Erythroblast (primary cell): ENCODE results near the gene BMERB1.
A peak's percentile ranks its signal among the peaks of the same experiment; 100 is the strongest.
"Not testable (repeated sequence)": the region's sequence is repeated elsewhere in the genome, so short reads cannot be mapped to it uniquely, and the experiment has no call there.

Experiments used
- DNase-seq, 2 experiments: peaks; one replicate each; lab custom pipeline; 2025; lab: John Stamatoyannopoulos, UW
- GATA1 ChIP-seq: IDR thresholded peaks from 2 replicates; pipeline ENCODE4 v1.6.1; 2011; ENCODE audit warnings: low read depth, mild to moderate bottlenecking, control low read depth, low read length, moderate library complexity
- POLR2A ChIP-seq: IDR thresholded peaks from 2 replicates; pipeline ENCODE4 v1.6.1; 2011; ENCODE audit warnings: mild to moderate bottlenecking, low read length

Gene BMERB1

DNA sequence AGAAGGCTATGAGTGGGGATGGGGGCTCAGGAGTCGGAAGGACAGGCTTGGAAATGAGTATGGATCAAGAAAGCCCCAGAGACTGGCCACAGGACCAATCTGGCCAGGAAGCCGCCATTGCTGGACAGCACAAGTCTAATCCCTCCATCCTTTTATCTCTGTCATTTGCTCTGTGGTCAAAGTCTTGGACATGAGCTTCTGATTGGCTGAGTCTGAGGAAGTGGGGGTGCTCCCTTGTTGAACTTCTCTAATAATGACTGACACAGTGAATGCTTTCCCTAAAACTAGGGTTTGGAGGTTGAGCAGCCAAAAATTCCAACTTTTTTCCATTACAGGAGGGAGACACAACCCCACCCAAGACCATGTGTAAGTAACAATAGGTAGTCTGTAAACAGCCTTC is 111.2 kb downstream of the BMERB1 start:
- no peak for TF ChIP-seq GATA1
- no peak for DNase-seq

DNA sequence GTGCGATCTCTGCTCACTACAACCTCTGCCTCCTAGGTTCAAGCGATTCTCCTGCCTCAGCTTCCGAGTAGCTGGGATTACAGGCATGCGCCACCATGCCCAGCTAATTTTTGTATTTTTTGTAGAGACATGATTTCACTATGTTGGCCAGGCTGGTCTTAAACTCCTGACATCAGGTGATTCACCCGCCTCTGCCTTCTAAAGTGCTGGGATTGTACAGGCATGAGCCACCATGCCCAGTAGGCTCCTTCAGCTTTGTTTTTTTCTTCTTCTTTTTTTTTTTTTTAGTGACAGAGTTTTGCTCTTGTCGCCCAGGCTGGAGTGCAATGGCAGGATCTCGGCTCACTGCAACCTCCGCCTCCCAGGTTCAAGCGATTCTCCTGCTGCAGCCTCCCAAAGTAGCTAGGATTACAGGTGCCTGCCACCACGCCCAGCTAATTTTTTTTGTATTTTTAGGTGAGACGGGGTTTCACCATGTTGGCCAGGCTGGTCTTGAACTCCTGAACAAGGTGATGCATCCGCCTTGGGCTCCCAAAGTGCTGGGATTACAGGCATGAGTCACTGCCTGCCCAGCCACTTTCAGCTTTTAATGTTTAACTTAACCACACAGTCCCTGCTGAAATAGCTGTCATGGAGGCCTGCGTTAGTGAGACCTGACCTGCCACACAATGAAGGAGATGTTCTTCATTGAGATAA is 112.8 kb downstream of the BMERB1 start:
- DNase-seq, result not testable (repeated sequence)

DNA sequence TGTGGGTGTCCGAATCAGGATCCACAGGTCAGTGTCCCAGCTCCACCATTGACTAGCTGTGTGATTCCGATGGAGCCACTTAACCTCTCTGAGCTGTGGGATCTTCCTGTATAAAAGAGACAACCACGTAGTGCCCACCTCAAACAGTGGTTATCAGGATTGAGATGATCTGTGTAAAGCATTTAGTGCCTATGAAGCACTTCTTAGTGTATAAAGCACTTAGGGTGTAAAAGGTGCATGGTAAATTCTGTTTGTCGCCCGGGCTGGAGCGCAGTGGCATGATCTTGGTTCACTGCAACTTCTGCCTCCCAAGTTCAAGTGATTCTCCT is 113.3 kb downstream of the BMERB1 start:
- TF ChIP-seq POLR2A (no peak), GATA1 (no peak)
- no peak for DNase-seq

DNA sequence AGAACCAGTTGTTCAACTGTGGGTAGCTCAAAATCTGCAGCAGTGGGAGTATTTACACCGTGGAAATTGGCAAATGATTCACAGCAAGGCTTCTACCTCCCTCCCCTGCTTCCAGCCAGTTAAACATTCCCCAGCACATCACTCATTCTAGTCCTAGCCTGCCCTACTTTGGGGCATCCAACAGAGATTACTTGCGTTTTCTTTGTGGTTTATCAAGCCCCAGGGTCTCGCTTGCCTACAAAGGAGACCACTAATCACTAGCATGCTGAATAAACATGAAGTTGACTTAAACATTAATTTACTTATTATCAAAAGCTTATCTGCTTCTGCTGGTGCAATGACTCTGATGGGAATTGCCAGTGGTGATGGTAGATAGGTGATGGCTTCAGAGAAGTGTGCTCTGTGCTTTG is 114.1 kb downstream of the BMERB1 start:
- TF ChIP-seq GATA1, result no peak
- DNase-seq, result peak; percentile 14 to 35

DNA sequence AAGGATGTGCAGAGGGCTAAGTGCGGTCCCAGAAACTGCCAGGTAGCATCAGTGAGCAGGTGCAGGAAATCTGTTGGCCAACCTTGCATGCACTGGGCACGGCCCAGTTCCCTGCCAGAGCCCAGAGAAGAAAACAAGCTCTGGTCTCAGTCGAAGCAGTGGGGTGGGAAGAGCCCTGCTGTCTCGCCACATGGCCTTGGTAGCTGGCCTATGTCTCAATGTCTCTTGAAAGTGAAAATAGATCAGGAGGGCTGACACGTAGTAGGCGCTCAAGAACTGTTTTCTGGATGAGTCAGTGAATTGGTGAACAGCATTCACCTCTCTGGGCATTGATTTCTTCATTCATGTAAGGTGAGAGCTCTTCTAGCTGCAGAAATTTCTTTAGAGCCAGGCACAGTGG is 118.1 kb downstream of the BMERB1 start:
- no peak for DNase-seq
- TF ChIP-seq GATA1 (no peak), POLR2A (no peak)

DNA sequence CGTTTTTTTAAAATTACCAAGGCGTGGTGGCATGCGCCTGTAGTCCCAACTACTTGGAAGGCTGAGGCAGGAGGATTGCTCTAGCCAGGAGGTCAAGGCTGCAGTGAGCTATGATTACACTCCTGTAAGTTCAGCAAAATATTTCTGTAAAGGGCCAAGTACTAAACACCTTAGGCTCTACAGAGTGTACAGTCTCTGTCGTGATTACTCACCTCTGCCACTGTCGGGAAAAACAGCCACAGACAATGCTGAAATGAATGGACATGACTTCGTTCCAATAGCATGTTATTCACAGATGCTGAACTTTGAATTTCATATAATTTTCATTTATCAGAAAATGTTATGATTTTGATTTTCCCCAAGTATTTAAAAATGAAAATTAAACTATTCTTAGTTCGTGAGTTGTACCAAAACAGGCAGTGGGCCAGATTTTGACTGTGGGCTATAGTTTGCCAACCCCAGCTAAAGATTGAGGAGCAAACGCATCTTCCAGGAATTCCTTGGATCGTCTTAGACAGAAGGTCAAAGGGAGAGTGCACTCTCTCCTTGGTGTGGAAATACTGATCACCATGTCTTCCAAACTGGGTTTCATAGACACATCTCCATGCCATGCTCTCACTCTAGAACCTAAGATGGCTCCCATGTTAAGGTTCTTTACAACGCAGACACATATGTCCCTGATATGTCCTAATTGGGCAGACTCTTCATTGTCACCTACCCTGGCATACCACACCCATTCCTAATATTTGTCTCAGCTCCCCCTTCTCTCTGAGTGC is 119.1 kb downstream of the BMERB1 start:
- no peak for TF ChIP-seq POLR2A
- no peak for TF ChIP-seq GATA1
- no peak for DNase-seq

DNA sequence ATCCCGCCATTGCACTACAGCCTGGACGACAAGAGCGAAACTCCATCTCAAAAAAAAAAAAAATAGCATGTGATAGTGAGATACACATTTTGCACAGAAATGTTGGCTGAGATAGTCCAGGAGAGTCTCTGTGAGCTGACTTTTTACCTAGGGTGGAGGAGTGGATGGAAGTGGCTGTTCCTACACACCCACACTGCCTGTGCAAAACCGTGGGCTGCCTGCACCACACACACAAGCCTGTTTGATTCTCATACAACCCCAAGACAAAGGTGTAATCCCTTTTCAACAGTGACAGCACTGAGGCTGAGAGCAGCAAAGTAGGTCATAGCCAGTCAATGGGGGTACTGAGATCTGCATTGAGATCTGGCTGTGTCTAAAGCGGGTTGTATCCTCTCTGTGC is 121.7 kb downstream of the BMERB1 start:
- no peak for DNase-seq
- TF ChIP-seq GATA1 (no peak), POLR2A (no peak)

DNA sequence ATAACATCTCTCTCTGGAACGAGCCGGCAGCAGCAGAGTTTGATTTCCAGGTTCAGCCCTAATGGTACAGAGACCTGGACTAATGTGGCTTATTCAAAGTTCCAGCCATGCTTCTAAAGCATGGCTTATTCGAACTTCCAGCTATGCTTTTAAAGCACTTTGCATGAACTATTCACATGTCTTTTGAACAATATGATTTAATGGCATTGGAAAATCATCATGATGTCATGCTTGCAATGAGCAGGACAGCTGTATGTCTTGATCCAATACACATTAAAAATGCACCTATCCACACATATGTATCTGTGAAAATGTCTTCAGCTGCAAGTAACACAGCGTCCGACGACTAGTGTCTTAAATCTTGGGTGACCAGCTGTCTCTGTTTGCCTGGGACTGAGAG is 122.9 kb downstream of the BMERB1 start:
- no peak for TF ChIP-seq POLR2A
- no peak for TF ChIP-seq GATA1
- DNase-seq, result no peak

DNA sequence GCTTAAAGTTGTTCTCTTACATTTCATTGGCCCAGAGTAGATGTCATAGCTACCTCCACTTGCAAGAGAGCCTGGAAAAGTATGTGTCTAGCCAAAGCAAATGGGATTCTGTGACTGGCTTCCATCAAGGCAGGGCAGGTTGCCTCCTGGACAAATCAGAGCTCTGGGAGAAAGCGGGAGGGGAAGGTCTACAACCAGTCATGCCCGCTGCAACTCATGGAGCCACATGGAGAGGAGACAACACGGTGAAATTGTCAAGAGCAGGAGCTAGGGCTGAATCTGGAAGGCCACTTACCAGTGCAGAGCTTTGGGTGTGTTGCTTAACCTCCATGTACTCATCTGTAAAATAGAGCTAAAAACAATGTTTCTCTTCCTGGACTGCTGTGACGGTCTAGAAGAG is 124.8 kb downstream of the BMERB1 start:
- no peak for DNase-seq

DNA sequence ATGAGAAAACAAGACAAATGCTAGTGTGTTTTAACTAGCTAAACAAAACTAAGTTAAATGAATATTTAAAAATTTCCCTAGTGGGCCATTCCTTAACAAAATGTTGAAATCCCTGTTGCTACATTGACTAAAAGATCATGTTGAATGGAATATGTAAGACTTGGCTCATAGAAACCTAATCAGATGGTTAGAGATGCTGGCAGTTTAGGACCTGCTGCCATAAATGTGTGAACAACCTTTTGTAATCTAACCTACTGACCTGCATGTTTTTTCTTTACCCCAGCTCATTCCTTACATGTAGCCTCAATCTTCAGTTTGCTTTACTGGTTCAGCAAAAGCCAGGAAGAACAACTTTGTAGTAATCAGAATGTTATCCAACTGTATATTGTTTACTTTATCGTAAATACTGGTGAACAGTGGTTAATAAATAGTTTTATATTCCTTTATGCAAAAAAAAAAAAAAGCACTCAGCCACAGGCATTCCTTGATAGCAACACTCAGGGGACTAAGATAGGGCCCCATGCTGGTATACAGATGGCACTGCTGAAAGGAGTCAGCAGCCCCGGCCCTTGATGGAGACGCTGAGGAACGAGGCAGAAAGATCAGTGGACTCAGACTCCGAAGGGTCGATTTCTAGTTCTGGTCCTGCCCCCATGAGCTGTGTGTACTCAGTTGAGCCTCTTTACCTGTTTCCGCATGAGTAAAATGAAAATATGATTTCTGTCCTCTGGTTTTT is 130.4 kb downstream of the BMERB1 start:
- no peak for DNase-seq
- no peak for TF ChIP-seq POLR2A
- TF ChIP-seq GATA1, result no peak

More for the DNA sequence above, 124.8 kb downstream of the BMERB1 start:
- TF ChIP-seq GATA1, result no peak
- no peak for TF ChIP-seq POLR2A

DNA sequence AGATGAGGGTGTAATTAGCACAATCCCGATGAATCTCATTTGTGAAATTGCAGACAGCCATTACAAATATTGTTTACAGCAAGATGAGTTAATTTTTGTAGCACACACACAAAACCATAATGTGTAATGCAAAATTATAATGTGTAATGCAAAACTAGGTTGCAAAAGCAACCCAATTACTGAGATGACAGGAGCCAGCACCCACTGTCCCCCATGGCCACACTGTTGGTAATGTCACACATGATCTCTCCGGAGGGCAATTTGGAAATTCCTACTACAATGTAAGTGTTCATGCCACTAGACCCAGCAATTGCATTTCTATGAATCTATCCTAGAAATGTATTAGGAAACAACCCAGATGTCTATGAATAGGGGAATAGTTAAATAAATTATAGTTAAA is 131.7 kb downstream of the BMERB1 start:
- no peak for TF ChIP-seq POLR2A
- TF ChIP-seq GATA1, result no peak
- DNase-seq, result no peak

DNA sequence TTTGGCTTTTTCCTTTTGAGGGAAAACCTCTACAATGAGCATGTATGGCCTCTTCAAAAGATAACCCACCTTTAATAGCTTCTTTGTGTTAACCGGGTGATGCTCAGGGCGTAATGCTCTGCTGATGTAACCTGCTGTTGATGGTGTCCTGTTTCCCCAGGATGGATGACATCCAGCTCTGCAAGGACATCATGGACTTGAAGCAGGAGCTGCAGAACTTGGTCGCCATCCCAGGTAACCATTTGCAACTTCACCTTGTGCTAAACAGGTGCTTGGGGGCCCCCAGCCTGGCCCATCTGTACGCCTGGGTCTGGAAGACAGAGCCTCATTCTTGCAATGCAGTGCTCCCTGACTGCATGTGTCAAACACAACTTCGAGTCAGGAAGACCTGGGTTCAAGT is 133.4 kb downstream of the BMERB1 start:
- no peak for DNase-seq
- TF ChIP-seq POLR2A, result no peak
- no peak for TF ChIP-seq GATA1

DNA sequence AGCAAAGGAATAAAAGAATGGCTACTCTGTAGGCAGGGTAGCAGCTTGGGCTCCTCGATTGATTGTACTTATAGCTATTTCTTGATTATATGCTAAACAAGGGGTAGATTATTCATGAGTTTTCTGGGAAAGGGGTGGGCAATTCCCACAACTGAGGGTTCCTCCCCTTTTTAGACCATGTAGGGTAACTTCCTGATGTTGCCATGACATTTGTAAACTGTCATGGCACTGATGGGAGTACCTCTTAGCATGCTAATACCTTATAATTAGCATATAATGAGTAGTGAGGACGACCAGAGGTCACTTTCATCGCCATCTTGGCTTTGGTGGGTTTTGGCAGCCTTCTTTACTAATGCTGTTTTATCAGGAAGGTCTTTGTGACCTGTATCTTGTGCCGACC is 136.3 kb downstream of the BMERB1 start:
- peak in 1 of 2 experiments; percentile 15 for DNase-seq

DNA sequence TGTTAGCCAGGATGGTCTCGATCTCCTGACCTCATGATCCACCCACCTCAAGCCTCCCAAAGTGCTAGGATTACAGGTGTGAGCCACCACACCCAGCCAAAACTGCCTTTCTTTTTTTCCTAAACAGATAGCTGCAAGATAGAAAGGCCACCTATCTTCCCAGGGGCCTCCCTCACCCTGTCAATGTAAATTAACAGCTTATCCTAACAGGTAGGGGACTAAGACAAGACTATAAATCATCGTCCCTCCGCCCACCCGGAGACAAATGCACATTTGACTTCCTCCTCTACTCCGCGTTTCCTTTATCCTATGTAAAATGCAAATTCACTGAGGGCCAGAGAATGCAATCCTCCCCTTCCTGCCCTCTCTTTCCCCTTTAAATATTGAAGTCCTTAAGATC is 137.2 kb downstream of the BMERB1 start:
- DNase-seq, result no peak
- no peak for TF ChIP-seq POLR2A
- TF ChIP-seq GATA1, result no peak

DNA sequence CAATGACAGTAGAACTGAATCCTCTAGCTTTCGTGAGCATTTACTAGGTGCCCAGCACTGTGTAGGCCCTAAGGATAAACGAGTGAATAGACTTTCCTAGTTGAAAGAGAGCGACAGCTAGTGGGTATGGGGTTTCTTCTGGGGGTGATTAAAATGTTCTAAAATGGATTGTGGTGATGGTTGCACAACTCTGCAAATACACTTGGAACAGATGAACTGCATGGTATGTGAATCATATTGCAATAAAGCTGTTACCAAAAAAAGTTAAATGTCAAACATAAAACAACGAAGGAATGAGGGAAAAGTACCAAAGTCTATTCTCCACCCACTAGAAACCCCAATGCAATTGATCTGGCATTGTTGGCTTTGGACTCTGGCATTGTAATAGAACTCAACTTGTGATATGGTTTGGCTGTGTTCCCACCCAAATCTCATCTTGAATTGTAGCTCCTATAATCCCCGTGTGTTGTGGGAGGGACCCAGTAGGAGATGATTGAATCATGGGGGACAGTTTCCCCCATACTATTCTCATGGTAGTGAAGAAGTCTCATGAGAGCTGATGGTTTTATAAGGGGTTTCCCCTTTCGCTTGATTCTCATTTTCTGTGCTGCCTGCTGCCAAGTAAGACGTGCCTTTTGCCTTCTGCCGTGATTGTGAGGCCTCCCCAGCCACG is 138.1 kb downstream of the BMERB1 start:
- DNase-seq, result no peak
- TF ChIP-seq POLR2A (no peak), GATA1 (no peak)
